OCI-LY1 (cell line): Measurements from ENCODE around the gene STK25.

Source experiments
- EZH2 ChIP-seq: fragments of 200-600 bp; sonication (generic), shearing (Covaris generic); IDR thresholded peaks from 2 replicates; pipeline ENCODE4 v1.8.0; 2017; ENCODE audit warnings: borderline replicate concordance, mixed run types, mild to moderate bottlenecking, antibody characterized with exemption, low read length, moderate library complexity, mixed read lengths
- TF ChIP-seq, protein P1 (sequence below): fragments of 200-600 bp; sonication (generic), shearing (Covaris generic); IDR thresholded peaks from 2 replicates; pipeline ENCODE4 v1.5.1; 2017; ENCODE audit warnings: mild to moderate bottlenecking, antibody characterized with exemption, low read length, moderate library complexity, mixed read lengths

DNA sequence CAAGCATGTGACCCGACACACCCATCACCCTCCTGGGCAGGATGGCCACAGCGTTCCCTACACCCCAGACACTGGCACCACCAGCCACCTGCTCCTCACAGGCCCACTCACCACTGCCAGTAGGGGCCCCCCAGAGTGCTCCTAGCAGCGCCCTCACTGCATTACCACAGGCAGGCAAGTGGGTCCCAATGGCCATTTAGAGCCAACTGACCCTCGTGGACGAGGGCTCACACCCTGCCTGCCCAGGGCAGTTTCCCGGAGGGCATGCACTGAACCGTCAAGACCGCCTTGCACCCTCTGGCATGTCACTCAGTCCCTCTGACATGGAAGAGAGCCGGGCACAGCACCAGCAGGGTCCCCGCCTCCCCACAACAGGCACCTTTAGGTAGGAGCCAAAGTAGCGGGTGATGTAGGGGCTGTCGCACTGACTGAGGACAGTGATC is 7.3 kb downstream of the STK25 start:
- TF ChIP-seq, protein P1, sequence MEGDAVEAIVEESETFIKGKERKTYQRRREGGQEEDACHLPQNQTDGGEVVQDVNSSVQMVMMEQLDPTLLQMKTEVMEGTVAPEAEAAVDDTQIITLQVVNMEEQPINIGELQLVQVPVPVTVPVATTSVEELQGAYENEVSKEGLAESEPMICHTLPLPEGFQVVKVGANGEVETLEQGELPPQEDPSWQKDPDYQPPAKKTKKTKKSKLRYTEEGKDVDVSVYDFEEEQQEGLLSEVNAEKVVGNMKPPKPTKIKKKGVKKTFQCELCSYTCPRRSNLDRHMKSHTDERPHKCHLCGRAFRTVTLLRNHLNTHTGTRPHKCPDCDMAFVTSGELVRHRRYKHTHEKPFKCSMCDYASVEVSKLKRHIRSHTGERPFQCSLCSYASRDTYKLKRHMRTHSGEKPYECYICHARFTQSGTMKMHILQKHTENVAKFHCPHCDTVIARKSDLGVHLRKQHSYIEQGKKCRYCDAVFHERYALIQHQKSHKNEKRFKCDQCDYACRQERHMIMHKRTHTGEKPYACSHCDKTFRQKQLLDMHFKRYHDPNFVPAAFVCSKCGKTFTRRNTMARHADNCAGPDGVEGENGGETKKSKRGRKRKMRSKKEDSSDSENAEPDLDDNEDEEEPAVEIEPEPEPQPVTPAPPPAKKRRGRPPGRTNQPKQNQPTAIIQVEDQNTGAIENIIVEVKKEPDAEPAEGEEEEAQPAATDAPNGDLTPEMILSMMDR, result no peak
- no peak for TF ChIP-seq EZH2
